ENCODE data around the gene FTL.
A peak's percentile ranks its signal among the peaks of the same experiment; 100 is the strongest.

FTL gene

DNA sequence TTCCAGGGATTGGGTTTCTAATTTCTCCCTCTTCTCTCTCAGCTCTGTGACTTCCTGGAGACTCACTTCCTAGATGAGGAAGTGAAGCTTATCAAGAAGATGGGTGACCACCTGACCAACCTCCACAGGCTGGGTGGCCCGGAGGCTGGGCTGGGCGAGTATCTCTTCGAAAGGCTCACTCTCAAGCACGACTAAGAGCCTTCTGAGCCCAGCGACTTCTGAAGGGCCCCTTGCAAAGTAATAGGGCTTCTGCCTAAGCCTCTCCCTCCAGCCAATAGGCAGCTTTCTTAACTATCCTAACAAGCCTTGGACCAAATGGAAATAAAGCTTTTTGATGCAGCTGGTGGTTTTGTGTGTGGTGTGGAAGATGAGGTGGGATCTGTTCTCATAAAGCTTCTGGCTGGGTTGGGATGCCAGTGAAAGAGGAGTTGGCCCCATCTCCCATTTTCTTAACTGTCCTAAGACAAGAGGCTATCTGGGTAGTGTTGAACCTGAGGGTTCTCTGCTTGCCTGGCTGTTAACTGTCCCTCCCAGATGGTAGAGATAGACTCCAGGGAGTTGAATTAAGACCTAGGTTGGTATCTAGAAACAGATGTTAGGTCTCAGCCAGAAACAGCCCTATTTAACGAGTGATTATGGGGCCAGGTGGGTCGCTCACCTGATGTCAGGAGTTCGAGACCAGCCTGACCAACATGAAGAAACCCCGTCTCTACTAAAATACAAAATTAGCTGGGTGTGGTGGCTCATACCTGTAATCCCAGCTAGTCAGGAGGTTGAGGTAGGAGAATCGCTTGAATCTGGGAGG lies 1.6 kb downstream of the FTL start:
- DNase-seq (ENCODE audit: low spot score): no peak

- DNase-seq (ENCODE audit: low spot score): no peak
Observed at GRCh38 chr19:48967346-48968178, 2.5 kb downstream of the FTL start.

- no peak for DNase-seq (ENCODE audit: low spot score)
Observed at GRCh38 chr19:48968179-48968661, 3.1 kb downstream of the FTL start.

GRCh38 chr19:48968813-48969218 lies 3.7 kb downstream of the FTL start:
- no peak for DNase-seq (ENCODE audit: low spot score)

DNA sequence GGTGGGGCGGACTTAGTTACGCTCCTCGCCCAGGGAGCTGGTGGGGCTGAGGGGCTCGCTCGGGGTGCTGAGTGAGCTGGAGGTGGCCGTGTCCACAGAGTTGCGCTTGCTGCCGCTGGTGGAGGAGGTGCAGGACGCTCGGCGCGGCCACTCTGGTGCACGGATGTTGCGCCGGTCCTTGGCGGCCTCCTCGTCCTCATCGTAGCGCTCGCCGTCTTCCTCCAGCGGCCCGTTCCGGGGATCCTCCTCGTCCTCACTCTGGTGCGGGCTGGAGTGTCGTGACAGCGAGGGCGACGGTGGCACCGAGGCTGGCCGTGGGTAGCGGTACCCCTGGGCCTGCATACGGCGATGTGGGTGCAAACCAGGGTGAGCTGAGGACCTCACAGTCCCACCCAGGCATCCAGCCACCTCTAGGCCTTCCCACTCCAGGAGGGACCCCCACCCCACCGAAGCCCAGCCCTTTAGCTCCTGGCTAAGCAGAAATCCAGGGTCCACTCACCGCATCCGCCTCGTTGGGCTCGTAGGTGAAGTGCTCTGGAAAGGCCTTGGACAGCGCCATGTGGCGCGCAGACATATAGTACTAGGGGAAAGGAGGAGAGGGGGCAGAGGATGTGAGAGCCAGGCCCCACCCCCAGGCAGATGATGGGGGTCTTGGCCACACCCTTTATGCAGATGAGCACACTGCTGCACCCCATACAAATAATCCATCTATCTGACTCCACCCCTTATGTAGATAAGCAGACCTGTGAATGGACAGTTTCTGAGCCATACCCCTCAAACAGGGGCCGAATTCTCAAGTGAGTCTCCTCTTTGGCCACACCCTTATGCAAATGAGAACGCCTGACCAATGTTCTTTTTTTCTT lies 4.4 kb downstream of the FTL start:
- DNase-seq (ENCODE audit: low spot score): no peak

DNA sequence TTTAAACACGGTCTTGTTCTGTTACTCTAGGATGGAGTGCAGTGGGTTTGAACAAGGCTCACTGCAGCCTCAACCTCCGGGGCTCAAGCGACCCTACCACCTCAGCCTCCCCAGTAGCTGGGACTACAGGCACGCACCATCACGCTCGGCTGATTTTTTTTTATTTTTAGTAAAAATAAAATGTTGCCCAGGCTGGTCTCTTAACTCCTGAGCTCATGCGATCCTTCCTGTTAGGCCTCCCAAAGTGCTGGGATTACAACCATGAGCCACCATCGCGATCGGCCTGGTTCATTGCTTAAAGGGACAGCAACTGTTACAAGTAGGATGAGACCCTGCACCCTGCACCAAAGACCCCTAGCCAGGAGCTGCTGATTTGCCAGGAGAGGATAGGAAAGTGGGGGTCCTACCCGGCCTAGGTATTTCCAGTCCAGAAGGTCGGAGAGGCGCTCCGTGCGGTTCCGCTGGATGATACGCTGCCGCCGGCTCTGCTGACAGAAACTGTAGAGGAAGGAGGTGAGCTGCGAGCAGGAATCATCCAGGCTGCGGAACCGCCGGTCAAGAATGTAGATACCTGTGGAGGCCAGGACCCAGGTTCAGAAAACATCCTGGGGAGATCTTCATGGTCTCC lies 5.1 kb downstream of the FTL start:
- no peak for DNase-seq (ENCODE audit: low spot score)

DNA sequence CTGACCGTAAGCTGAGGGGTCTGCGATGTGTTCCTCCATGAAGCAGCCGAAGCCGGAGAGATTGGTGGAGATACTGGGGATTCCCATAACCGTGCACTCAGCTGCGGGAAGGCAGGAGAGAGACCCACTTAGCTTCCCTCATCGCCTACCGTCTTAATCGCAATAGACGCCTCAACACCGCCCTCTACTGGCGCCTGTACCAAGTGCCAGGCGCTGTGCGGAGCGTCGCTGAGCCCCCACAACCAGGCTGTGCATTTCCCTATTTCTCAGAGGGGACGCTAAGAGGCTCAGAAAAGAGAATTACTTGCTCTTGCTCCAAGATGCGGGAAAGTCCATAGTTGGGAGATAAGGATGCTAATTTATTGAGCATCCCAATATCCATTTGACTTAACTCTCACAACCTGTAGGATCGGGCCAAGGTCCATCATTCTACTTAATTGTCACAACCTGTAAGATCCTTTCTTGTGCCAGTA lies 5.8 kb downstream of the FTL start:
- DNase-seq (ENCODE audit: low spot score): peak; percentile 84

DNA sequence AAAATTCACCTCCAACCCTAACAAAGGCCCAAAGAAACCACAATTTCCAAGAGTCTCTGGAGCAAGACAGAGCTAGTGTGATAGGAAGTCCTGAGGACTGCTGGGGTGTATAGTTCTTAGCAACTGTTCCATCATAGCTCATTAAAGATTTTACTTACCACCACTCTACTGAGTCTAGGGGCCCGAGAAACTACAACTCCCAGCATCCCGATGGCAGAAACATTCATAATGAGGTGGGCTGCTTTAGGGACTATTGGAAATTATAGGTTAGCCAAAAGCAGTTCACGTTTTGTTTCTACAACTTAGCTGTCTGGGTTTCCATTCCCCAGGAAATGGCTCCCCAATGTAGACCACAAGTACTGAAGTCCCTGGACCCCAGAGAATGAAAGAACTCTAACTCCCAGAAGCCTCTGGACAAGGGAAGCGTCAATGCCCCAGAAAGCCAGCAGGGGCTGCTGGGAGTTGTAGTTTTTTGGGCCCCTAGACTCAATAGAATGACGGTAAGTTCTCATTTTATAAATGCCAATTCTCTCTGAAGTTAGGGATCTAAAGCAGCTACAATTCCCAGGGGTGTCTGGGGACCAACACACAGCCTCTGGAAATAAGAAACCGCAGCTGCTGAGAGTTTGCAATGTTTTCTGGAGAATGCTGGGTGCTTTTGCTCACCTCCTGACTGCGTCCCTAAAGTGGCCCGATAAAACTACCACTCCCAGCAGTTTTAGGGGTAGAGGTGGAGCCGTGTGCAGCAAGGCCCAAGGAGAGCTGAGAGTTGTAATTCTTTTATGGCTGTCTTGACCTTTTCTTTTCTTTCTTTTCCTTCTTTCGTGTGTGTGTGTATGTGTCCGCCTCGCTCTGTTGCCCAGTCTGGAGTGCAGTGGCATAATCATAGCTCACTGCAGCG lies 11.1 kb downstream of the FTL start:
- DNase-seq (ENCODE audit: low spot score): peak; percentile 60

GRCh38 chr19:48977061-48977460 lies 12.0 kb downstream of the FTL start:
- no peak for DNase-seq (ENCODE audit: low spot score)

- DNase-seq (ENCODE audit: low spot score): no peak
Observed at GRCh38 chr19:48982280-48982679, 17.2 kb downstream of the FTL start.

GRCh38 chr19:48985711-48986110 lies 20.6 kb downstream of the FTL start:
- no peak for DNase-seq (ENCODE audit: low spot score)

- no peak for DNase-seq (ENCODE audit: low spot score)
Observed at GRCh38 chr19:48986211-48986610, 21.1 kb downstream of the FTL start.

- no peak for DNase-seq (ENCODE audit: low spot score)
Observed at GRCh38 chr19:48987323-48987722, 22.2 kb downstream of the FTL start.

GRCh38 chr19:48988286-48988685 lies 23.2 kb downstream of the FTL start:
- no peak for DNase-seq (ENCODE audit: low spot score)

GRCh38 chr19:48988860-48989259 lies 23.8 kb downstream of the FTL start:
- DNase-seq (ENCODE audit: low spot score): no peak

- no peak for DNase-seq (ENCODE audit: low spot score)
Observed at GRCh38 chr19:48989701-48990291, 24.7 kb downstream of the FTL start.

DNA sequence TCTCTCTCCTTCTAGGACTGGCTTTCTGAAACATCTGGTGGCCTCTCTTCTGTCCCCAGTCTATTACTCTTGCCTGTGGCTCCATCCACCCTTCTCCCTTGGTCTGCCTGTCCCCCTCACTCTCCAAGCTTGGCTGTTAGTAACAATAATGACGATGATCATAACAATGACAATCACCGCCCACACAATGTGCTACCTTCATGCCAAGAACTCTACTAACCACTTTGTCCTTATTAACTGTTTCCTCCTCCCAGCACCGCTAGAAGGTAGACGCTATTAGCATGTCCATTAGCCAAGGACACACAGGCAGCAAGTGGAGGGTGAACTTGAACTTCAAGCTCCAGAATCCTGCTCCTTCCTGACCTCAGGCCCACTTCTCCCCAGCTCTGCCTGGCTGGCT lies 25.3 kb downstream of the FTL start:
- DNase-seq (ENCODE audit: low spot score): no peak

- no peak for DNase-seq (ENCODE audit: low spot score)
Observed at GRCh38 chr19:48991011-48991609, 26.0 kb downstream of the FTL start.

DNA sequence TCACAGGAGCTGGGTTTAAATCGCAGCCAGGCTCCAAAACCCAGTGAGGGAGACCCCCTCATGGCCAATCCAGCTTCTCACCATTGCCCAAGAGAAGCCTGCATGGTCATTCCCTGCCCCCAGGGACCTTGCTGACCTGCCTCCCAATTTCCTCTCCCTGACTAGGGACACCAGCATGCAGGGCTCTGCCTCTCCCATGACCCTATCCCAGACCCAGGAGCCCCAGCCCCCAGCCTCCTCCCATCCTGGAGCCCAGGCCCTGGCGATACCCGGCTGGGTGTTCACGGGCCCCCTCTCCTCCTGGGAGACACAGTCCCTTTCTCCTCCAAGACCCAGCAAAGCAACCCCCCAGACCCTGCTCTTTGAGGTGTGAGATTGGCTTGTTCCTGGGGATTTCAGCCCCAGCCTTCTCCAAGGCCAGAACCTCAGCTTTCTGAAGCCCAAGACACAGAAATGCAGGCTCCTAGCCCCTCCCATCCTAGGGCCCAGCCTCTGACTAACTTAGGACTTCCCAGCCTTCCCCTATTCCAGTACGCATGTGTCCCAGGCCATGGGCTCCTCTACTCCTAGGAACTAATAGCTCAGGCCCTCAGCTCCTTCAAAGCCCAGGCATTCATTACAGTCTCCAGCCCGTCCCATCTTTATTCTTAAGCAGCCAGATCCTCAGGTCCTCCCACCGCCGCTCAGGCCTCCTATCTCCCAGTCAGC lies 26.9 kb downstream of the FTL start:
- DNase-seq (ENCODE audit: low spot score): no peak
